GM21825 (cell line): ENCODE data around the gene COG6.

ENCODE experiments used
- ATAC-seq: cut with Tn5 transposase; IDR thresholded peaks from one replicate; pipeline ENCODE4 v1.9.1; 2021; ENCODE audit warnings: mild to moderate bottlenecking, moderate library complexity; ENCODE audit not compliant: unreplicated experiment

Gene COG6

GRCh38 chr13:39676315-39676876 lies 20.9 kb downstream of the COG6 start:
- no peak for ATAC-seq

GRCh38 chr13:39682310-39682709 lies 26.8 kb downstream of the COG6 start:
- no peak for ATAC-seq

GRCh38 chr13:39682788-39683187 lies 27.3 kb downstream of the COG6 start:
- peak; percentile 67 for ATAC-seq

- ATAC-seq, result no peak
Observed at GRCh38 chr13:39684531-39685137, 29.2 kb downstream of the COG6 start.

GRCh38 chr13:39685652-39686051 lies 30.2 kb downstream of the COG6 start:
- no peak for ATAC-seq

GRCh38 chr13:39688278-39688677 lies 32.8 kb downstream of the COG6 start:
- no peak for ATAC-seq

GRCh38 chr13:39688699-39689405 lies 33.4 kb downstream of the COG6 start:
- ATAC-seq, result peak; percentile 73

GRCh38 chr13:39692660-39693438 lies 37.4 kb downstream of the COG6 start:
- ATAC-seq, result no peak

- no peak for ATAC-seq
Observed at GRCh38 chr13:39699274-39699673, 43.8 kb downstream of the COG6 start.

- no peak for ATAC-seq
Observed at GRCh38 chr13:39712626-39713025, 57.2 kb downstream of the COG6 start.

GRCh38 chr13:39729156-39729555 lies 73.7 kb downstream of the COG6 start:
- no peak for ATAC-seq

- no peak for ATAC-seq
Observed at GRCh38 chr13:39734952-39735351, 79.5 kb downstream of the COG6 start.

GRCh38 chr13:39737047-39737446 lies 81.6 kb downstream of the COG6 start:
- no peak for ATAC-seq

GRCh38 chr13:39740761-39741160 lies 85.3 kb downstream of the COG6 start:
- no peak for ATAC-seq

GRCh38 chr13:39748961-39749360 lies 93.5 kb downstream of the COG6 start:
- ATAC-seq, result no peak

- no peak for ATAC-seq
Observed at GRCh38 chr13:39749528-39749927, 94.1 kb downstream of the COG6 start.

GRCh38 chr13:39751805-39752204 lies 96.3 kb downstream of the COG6 start:
- ATAC-seq, result no peak

GRCh38 chr13:39760521-39760920 lies 105.1 kb downstream of the COG6 start:
- peak; percentile 98 for ATAC-seq

- no peak for ATAC-seq
Observed at GRCh38 chr13:39765801-39766463, 110.5 kb downstream of the COG6 start.

GRCh38 chr13:39766464-39767158 lies 111.1 kb downstream of the COG6 start:
- ATAC-seq, result no peak
